ENCODE data around the gene FAM3D.

Gene FAM3D

DNA sequence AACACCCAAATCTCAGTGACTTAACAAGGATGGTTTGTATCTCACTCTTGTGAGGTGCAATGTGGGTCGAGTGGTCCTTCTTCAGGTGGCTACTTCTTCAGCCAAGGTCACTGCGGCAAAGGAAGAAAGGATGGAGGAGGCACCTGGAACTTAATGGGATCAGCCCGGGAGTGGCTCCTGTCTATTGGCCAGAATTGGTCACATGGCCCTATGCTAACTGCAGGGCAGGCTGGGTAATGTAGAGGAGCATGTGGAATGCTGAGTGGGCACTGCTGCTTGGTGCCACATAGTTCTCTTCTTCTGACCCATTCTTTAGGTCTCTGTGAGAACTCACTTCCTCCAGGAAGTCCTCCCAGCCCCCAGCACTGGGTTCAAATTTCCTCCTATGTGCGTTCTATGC lies 20.3 kb upstream of the FAM3D start:
- DNase-seq (ENCODE audit: low read depth in 1 of 2, low spot score in 1 of 2) = no peak
- no peak overlapping the region for H3K4me3 ChIP-seq (replicated peaks; ENCODE audit: insufficient read depth, low read length)
- TF ChIP-seq, protein P1, sequence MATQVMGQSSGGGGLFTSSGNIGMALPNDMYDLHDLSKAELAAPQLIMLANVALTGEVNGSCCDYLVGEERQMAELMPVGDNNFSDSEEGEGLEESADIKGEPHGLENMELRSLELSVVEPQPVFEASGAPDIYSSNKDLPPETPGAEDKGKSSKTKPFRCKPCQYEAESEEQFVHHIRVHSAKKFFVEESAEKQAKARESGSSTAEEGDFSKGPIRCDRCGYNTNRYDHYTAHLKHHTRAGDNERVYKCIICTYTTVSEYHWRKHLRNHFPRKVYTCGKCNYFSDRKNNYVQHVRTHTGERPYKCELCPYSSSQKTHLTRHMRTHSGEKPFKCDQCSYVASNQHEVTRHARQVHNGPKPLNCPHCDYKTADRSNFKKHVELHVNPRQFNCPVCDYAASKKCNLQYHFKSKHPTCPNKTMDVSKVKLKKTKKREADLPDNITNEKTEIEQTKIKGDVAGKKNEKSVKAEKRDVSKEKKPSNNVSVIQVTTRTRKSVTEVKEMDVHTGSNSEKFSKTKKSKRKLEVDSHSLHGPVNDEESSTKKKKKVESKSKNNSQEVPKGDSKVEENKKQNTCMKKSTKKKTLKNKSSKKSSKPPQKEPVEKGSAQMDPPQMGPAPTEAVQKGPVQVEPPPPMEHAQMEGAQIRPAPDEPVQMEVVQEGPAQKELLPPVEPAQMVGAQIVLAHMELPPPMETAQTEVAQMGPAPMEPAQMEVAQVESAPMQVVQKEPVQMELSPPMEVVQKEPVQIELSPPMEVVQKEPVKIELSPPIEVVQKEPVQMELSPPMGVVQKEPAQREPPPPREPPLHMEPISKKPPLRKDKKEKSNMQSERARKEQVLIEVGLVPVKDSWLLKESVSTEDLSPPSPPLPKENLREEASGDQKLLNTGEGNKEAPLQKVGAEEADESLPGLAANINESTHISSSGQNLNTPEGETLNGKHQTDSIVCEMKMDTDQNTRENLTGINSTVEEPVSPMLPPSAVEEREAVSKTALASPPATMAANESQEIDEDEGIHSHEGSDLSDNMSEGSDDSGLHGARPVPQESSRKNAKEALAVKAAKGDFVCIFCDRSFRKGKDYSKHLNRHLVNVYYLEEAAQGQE (IDR thresholded peaks at IDR 0.05; ENCODE audit: insufficient replicate concordance, low read depth) = no peak
- TF ChIP-seq SPI1 (IDR thresholded peaks at IDR 0.05; ENCODE audit: borderline replicate concordance, low read depth) (no peak), POLR2AphosphoS5 (IDR thresholded peaks at IDR 0.05; ENCODE audit: low read depth) (no peak), GABPA (IDR thresholded peaks at IDR 0.05; ENCODE audit: low read depth) (no peak)
- TF ChIP-seq, protein P2, sequence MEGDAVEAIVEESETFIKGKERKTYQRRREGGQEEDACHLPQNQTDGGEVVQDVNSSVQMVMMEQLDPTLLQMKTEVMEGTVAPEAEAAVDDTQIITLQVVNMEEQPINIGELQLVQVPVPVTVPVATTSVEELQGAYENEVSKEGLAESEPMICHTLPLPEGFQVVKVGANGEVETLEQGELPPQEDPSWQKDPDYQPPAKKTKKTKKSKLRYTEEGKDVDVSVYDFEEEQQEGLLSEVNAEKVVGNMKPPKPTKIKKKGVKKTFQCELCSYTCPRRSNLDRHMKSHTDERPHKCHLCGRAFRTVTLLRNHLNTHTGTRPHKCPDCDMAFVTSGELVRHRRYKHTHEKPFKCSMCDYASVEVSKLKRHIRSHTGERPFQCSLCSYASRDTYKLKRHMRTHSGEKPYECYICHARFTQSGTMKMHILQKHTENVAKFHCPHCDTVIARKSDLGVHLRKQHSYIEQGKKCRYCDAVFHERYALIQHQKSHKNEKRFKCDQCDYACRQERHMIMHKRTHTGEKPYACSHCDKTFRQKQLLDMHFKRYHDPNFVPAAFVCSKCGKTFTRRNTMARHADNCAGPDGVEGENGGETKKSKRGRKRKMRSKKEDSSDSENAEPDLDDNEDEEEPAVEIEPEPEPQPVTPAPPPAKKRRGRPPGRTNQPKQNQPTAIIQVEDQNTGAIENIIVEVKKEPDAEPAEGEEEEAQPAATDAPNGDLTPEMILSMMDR (IDR thresholded peaks at IDR 0.05; ENCODE audit: insufficient read depth, low read length) = no peak
- no peaks in the 10 kb centered on the region for H3K27me3 ChIP-seq (ENCODE audit: insufficient read depth, poor library complexity, severe bottlenecking)
- no peak overlapping the region for H3K27ac ChIP-seq (replicated peaks)

DNA sequence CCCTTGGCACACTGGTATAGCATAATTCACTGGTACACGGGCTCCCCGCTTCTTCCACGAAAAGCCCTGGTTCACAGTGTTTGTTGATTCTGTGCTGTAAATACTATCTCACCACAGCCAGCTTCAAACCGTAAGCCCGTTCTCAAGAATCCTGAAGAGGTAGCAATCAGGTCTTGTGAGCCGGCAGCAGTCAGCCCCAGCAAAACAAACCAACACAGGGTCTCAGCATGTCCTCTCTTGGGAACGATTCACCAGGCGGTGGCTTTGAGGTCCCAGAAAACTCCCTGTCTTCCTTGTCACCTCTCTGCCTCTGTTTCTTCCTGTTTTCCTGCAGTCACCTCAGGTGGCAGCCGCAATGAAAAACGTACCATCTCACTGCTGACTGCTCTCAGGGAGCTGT lies 19.1 kb upstream of the FAM3D start:
- no peak for DNase-seq (ENCODE audit: low read depth in 1 of 2, low spot score in 1 of 2)
- Histone ChIP-seq H3K27me3 (ENCODE audit: insufficient read depth, poor library complexity, severe bottlenecking) (no peaks in the 10 kb centered on the region), H3K4me3 (replicated peaks; ENCODE audit: insufficient read depth, low read length) (no peak overlapping the region), H3K27ac (replicated peaks) (no peak overlapping the region)
- TF ChIP-seq POLR2AphosphoS5 (IDR thresholded peaks at IDR 0.05; ENCODE audit: low read depth) (no peak), SPI1 (IDR thresholded peaks at IDR 0.05; ENCODE audit: borderline replicate concordance, low read depth) (no peak), GABPA (IDR thresholded peaks at IDR 0.05; ENCODE audit: low read depth) (no peak)
- TF ChIP-seq, protein P1 (IDR thresholded peaks at IDR 0.05; ENCODE audit: insufficient replicate concordance, low read depth) = no peak

DNA sequence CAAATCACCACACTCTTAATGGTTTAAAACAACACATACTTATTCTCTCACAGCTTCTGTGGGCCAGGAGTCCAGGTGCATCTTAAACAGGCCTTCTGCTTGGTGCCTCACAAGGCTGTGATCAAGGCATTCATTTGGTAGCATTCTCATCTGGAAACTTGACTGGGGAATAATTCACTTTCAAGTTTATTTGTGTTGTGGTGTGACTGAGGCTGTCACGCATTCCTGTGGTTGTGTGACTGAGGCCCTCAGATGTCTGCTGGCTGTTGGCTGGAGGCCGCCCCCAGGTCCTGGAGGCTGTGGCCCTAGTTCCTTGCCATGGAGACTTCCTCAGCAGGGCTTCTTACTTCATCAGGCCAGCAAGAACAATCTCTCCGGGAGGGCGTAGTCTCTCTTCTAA lies 16.9 kb upstream of the FAM3D start:
- Histone ChIP-seq H3K4me3 (replicated peaks; ENCODE audit: insufficient read depth, low read length) (no peak overlapping the region), H3K27ac (replicated peaks) (no peak overlapping the region), H3K27me3 (ENCODE audit: insufficient read depth, poor library complexity, severe bottlenecking) (no peaks in the 10 kb centered on the region)
- TF ChIP-seq, protein P1 (IDR thresholded peaks at IDR 0.05; ENCODE audit: insufficient replicate concordance, low read depth) = no peak
- no peak for TF ChIP-seq SPI1 (IDR thresholded peaks at IDR 0.05; ENCODE audit: borderline replicate concordance, low read depth)
- no peak for TF ChIP-seq POLR2AphosphoS5 (IDR thresholded peaks at IDR 0.05; ENCODE audit: low read depth)
- TF ChIP-seq, protein P2 (IDR thresholded peaks at IDR 0.05; ENCODE audit: insufficient read depth, low read length) = no peak
- TF ChIP-seq GABPA (IDR thresholded peaks at IDR 0.05; ENCODE audit: low read depth) = no peak
- DNase-seq (ENCODE audit: low read depth in 1 of 2, low spot score in 1 of 2) = no peak

Measured in HL-60 (cell line).